Measurements from ENCODE around the gene ZNF446. TPM values are rescaled to one million over a fixed set of nuclear protein-coding genes. Genes with fewer than 3 reads are reported as not detected.

Gene ZNF446
- total RNA-seq, 2 experiments from 2014 or later = 8.0 to 11.1 TPM

- H3K4me3 ChIP-seq (ENCODE audit: low read depth, low read length, poor library complexity, severe bottlenecking) = no peak overlapping the region
- H3K9me2 ChIP-seq (ENCODE audit: insufficient read depth, low read length) = no peaks in the 10 kb centered on the region
- H3K79me2 ChIP-seq (ENCODE audit: insufficient read depth, low read depth, low read length) = no peaks in the 10 kb centered on the region
- no peak for TF ChIP-seq EZH2phosphoT487 (IDR thresholded peaks at IDR 0.05; ENCODE audit: borderline replicate concordance, low read depth, low read length)
- TF ChIP-seq, protein P1, sequence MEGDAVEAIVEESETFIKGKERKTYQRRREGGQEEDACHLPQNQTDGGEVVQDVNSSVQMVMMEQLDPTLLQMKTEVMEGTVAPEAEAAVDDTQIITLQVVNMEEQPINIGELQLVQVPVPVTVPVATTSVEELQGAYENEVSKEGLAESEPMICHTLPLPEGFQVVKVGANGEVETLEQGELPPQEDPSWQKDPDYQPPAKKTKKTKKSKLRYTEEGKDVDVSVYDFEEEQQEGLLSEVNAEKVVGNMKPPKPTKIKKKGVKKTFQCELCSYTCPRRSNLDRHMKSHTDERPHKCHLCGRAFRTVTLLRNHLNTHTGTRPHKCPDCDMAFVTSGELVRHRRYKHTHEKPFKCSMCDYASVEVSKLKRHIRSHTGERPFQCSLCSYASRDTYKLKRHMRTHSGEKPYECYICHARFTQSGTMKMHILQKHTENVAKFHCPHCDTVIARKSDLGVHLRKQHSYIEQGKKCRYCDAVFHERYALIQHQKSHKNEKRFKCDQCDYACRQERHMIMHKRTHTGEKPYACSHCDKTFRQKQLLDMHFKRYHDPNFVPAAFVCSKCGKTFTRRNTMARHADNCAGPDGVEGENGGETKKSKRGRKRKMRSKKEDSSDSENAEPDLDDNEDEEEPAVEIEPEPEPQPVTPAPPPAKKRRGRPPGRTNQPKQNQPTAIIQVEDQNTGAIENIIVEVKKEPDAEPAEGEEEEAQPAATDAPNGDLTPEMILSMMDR (conservative IDR thresholded peaks at IDR 0.05; ENCODE audit: low read length) = no peak
- H3K36me3 ChIP-seq (ENCODE audit: insufficient read depth, low read length) = peaks cover 25% of the 10 kb centered on the region
- no peak overlapping the region for H2AFZ ChIP-seq (ENCODE audit: low read length)
- intact Hi-C loops (cut with micrococcal nuclease; ENCODE audit: unreplicated experiment) = no loop called here
- no peaks in the 10 kb centered on the region for H4K20me1 ChIP-seq (ENCODE audit: insufficient read depth, low read length)
- BruUV-seq (replicated peaks) = no TSS peak
- no peak overlapping the region for H3K4me2 ChIP-seq (ENCODE audit: low read length)
- no peaks in the 10 kb centered on the region for H3K9me3 ChIP-seq (ENCODE audit: low read length)
- CTCF ChIA-PET (ENCODE audit: unreplicated experiment) = no interaction called here
- DNase-seq (ENCODE audit: low spot score) = no peak
- H3K27ac ChIP-seq (ENCODE audit: low read depth, low read length, poor library complexity, severe bottlenecking) = no peak overlapping the region
- H3K4me1 ChIP-seq (ENCODE audit: insufficient read depth, low read length, poor library complexity, severe bottlenecking) = peaks cover 20% of the 10 kb centered on the region
- POLR2A ChIA-PET = no interaction called here
Measured at GRCh38 chr19:58473775-58474174, 2.4 kb upstream of the ZNF446 start.

GRCh38 chr19:58474291-58474996 lies 1.7 kb upstream of the ZNF446 start:
- ChIA-PET POLR2A (no interaction called here), CTCF (ENCODE audit: unreplicated experiment) (no interaction called here)
- Histone ChIP-seq H3K27ac (ENCODE audit: low read depth, low read length, poor library complexity, severe bottlenecking) (no peak overlapping the region), H3K4me3 (ENCODE audit: low read depth, low read length, poor library complexity, severe bottlenecking) (no peak overlapping the region), H3K9me3 (ENCODE audit: low read length) (no peaks in the 10 kb centered on the region), H2AFZ (ENCODE audit: low read length) (no peak overlapping the region), H3K79me2 (ENCODE audit: insufficient read depth, low read depth, low read length) (no peaks in the 10 kb centered on the region), H4K20me1 (ENCODE audit: insufficient read depth, low read length) (no peaks in the 10 kb centered on the region), H3K4me1 (ENCODE audit: insufficient read depth, low read length, poor library complexity, severe bottlenecking) (peaks cover 20% of the 10 kb centered on the region), H3K9me2 (ENCODE audit: insufficient read depth, low read length) (no peaks in the 10 kb centered on the region), H3K36me3 (ENCODE audit: insufficient read depth, low read length) (peaks cover 19% of the 10 kb centered on the region), H3K4me2 (ENCODE audit: low read length) (peak overlapping the region; percentile 92)
- no TSS peak for BruUV-seq (replicated peaks)
- DNase-seq (ENCODE audit: low spot score) = no peak
- TF ChIP-seq EZH2phosphoT487 (IDR thresholded peaks at IDR 0.05; ENCODE audit: borderline replicate concordance, low read depth, low read length) = no peak
- TF ChIP-seq, protein P1 (conservative IDR thresholded peaks at IDR 0.05; ENCODE audit: low read length) = no peak
- intact Hi-C loops (cut with micrococcal nuclease; ENCODE audit: unreplicated experiment) = no loop called here

DNA sequence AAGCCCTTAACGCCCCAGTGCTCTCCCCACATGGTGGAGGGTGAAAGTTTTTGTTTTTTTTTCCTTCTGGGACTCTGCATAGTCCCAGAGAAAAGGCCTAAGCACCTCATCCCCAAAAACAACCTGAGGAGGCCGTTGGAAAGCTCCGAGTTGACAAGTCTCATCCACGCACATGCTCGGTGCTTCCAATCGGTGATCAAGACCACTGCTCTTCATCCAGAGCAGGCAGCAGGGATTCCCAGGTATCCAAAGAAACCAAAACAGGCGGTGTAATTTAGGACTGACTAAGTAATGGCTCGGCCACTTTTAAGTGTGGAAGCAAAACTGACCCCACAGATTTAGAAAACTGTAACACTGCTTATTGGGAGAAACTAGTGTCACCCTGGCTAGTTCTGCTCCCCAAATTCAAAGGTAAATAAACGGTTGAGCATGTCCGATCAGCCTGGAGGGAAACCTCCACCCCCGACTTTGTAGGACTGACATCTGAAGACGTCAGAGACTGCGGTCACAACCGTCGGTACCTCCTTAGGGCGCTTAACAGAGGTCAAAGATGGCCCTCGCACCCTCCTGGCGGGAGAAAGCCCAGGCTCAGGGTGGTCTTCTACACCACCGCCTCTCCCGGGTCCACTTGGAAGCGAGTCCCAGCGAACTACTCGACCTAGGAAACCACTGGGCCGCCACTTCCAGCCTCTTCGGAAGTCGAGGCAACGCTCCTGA lies 997 bp upstream of the ZNF446 start:
- Histone ChIP-seq H3K27ac (ENCODE audit: low read depth, low read length, poor library complexity, severe bottlenecking) (peak overlapping the region; percentile 77), H3K9me2 (ENCODE audit: insufficient read depth, low read length) (no peaks in the 10 kb centered on the region), H3K4me1 (ENCODE audit: insufficient read depth, low read length, poor library complexity, severe bottlenecking) (peaks cover 20% of the 10 kb centered on the region), H3K4me3 (ENCODE audit: low read depth, low read length, poor library complexity, severe bottlenecking) (peak overlapping the region; percentile 75), H3K9me3 (ENCODE audit: low read length) (no peaks in the 10 kb centered on the region), H2AFZ (ENCODE audit: low read length) (peak overlapping the region; percentile 28; the same call in 1 of the 2 replicates), H3K36me3 (ENCODE audit: insufficient read depth, low read length) (peaks cover 19% of the 10 kb centered on the region), H4K20me1 (ENCODE audit: insufficient read depth, low read length) (no peaks in the 10 kb centered on the region), H3K4me2 (ENCODE audit: low read length) (peak overlapping the region; percentile 92), H3K79me2 (ENCODE audit: insufficient read depth, low read depth, low read length) (no peaks in the 10 kb centered on the region)
- DNase-seq (ENCODE audit: low spot score) = no peak
- ChIA-PET POLR2A (no interaction called here), CTCF (ENCODE audit: unreplicated experiment) (no interaction called here)
- TF ChIP-seq, protein P1 (conservative IDR thresholded peaks at IDR 0.05; ENCODE audit: low read length) = no peak
- TF ChIP-seq EZH2phosphoT487 (IDR thresholded peaks at IDR 0.05; ENCODE audit: borderline replicate concordance, low read depth, low read length) = no peak
- TSS peak; percentile 52 for BruUV-seq (replicated peaks)
- intact Hi-C loops (cut with micrococcal nuclease; ENCODE audit: unreplicated experiment) = loop anchor here (5.0 kb wide), 1 partner anchor 128 kb away; no protein-coding TSS in a partner anchor

All from OCI-LY7 (cell line).